Activated T-cell treated with anti-CD3 and anti-CD28 coated beads, Interleukin-2, amount 50 U/mL, for 72 hours (primary cell): Measurements from ENCODE around the gene CCNA1. TPM values are rescaled to one million over a fixed set of nuclear protein-coding genes. Genes with fewer than 3 reads are reported as not detected.
A peak's percentile ranks its signal among the peaks of the same experiment; 100 is the strongest.

Experiments
- ATAC-seq, 2 donors: fragments of 150-1000 bp; cut with Tn5 transposase; replicated peaks in 1 of 2; 2 replicates each; pipeline ENCODE4 v1.10.0; 2021; ENCODE audit warnings: moderate library complexity in 2 of 2, mild to moderate bottlenecking in 1 of 2
- DNase-seq, 2 donors: peaks; one replicate each; pipeline ENCODE4 v3.0.0; 2021 to 2022; ENCODE audit warnings: mixed read lengths in 1 of 2
- H3K27ac Mint-ChIP-seq: one replicate; pipeline ENCODE4 v1.8.0; 2022; ENCODE audit warnings: mild to moderate bottlenecking, moderate library complexity, mixed read lengths
- H3K27me3 Mint-ChIP-seq: one replicate; pipeline ENCODE4 v1.8.0; 2022; ENCODE audit warnings: low read depth, mixed read lengths
- H3K36me3 Mint-ChIP-seq, 2 donors: one replicate each; pipeline ENCODE4 v1.8.0; 2022; ENCODE audit warnings: mixed read lengths in 2 of 2, mild to moderate bottlenecking in 1 of 2; ENCODE audit not compliant: insufficient read depth in 2 of 2
- H3K4me1 Mint-ChIP-seq: one replicate; pipeline ENCODE4 v1.8.0; 2022; ENCODE audit warnings: low read depth, mixed read lengths
- H3K4me3 Mint-ChIP-seq, 2 donors: one replicate each; pipeline ENCODE4 v1.8.0; 2022; ENCODE audit warnings: mild to moderate bottlenecking in 2 of 2, mixed read lengths in 2 of 2, moderate library complexity in 2 of 2
- H3K9me3 Mint-ChIP-seq, 2 donors: one replicate each; pipeline ENCODE4 v1.8.0; 2022; ENCODE audit warnings: mixed read lengths in 2 of 2
- total RNA-seq, 2 donors: library from RNA; stranded (reverse); gene quantifications; one replicate each; pipeline ENCODE4 v1.2.3, GENCODE V29; 2022

Gene CCNA1
- total RNA-seq = 1 to 10 TPM in 1 of 2 donors, under 1 TPM in 1; 0.19 to 1.8 TPM

GRCh38 chr13:36432106-36432544, at the start of gene CCNA1:
Gene CCNA1, plus strand, starts transcription at chr13:36432495. Its CDS starts 562 bp downstream, at chr13:36433057.
- Mint-ChIP-seq H3K36me3 (no peaks in the 10 kb centered on the region), H3K4me1 (peaks cover 8% of the 10 kb centered on the region), H3K27me3 (peaks cover 71% of the 10 kb centered on the region), H3K9me3 (no peaks in the 10 kb centered on the region), H3K4me3 (peak within 1 kb of the TSS; percentile 82 to 83), H3K27ac (no peak within 1 kb of the TSS)
- DNase-seq = peak; percentile 18 to 27
- peak; percentile 74 to 75 for ATAC-seq

- no peaks in the 10 kb centered on the region for H3K36me3 Mint-ChIP-seq
These were observed 46.8 kb upstream of the CCNA1 start for GRCh38 chr13:36385489-36385888.

GRCh38 chr13:36395280-36395679, 37.0 kb upstream of the CCNA1 start:
- H3K4me3 Mint-ChIP-seq = no peak overlapping the region
- ATAC-seq (no peak), DNase-seq (no peak)
- peaks cover 29% of the 10 kb centered on the region for H3K27me3 Mint-ChIP-seq
- no peaks in the 10 kb centered on the region for H3K36me3 Mint-ChIP-seq
- H3K9me3 Mint-ChIP-seq = no peaks in the 10 kb centered on the region
- H3K27ac Mint-ChIP-seq = no peak overlapping the region
- no peaks in the 10 kb centered on the region for H3K4me1 Mint-ChIP-seq

More at GRCh38 chr13:36385489-36385888, 46.8 kb upstream of the CCNA1 start:
- H3K27ac Mint-ChIP-seq = no peak overlapping the region
- no peaks in the 10 kb centered on the region for H3K9me3 Mint-ChIP-seq
- H3K27me3 Mint-ChIP-seq = peaks cover 13% of the 10 kb centered on the region
- H3K4me1 Mint-ChIP-seq = no peaks in the 10 kb centered on the region
- ATAC-seq = no peak
- DNase-seq = no peak
- no peak overlapping the region for H3K4me3 Mint-ChIP-seq

DNA sequence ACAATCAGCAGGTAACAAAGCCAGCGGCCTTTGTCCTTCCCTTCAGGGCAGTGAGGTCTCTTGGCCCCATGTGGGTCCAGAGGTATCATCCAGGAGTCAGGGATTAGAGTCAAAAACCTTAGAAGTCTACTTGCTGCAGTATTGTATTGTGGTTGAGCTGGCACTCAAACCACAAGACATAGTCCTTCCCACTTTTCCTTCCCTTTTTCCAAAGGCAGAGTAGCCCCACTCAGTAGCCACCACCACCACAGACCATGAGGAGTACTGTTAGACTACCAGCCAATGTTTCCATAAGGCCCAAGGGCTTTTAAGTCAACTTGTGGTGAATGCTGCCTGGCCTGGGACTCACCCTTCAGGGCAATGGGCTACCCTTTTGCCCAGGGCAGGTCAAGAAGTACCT, 27.1 kb upstream of the CCNA1 start:
- Mint-ChIP-seq H3K36me3 (peaks cover 0 to 1% of the 10 kb centered on the region in 2 donors), H3K4me3 (no peak overlapping the region), H3K27me3 (peaks cover 45% of the 10 kb centered on the region), H3K27ac (no peak overlapping the region), H3K9me3 (peaks cover 0 to 1% of the 10 kb centered on the region in 2 donors), H3K4me1 (no peaks in the 10 kb centered on the region)
- ATAC-seq (no peak), DNase-seq (no peak)

DNA sequence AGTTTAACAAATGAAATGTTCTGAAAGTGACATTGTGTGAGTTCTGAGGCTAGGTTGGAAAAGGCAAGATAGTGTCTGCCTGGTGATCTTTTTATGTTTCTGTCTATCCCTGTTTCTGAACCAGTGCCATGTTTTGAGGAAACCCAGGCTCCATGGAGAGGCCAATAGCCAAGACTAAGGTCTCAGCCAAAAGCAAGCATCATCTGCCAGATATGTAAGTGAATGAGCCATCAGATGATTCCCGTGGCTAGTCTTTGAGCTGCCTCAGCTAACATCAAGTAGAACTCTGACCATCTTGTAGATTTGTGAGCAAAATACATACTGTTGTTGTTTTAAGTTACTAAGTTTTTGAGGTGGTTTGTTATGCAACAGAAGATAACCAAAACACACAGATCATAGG, 19.6 kb upstream of the CCNA1 start:
- Mint-ChIP-seq H3K4me1 (peaks cover 17% of the 10 kb centered on the region), H3K27me3 (peaks cover 56% of the 10 kb centered on the region), H3K9me3 (peaks cover 5 to 6% of the 10 kb centered on the region in 2 donors), H3K4me3 (no peak overlapping the region), H3K36me3 (peaks cover 4 to 5% of the 10 kb centered on the region in 2 donors), H3K27ac (no peak overlapping the region)
- DNase-seq = no peak
- no peak for ATAC-seq

DNA sequence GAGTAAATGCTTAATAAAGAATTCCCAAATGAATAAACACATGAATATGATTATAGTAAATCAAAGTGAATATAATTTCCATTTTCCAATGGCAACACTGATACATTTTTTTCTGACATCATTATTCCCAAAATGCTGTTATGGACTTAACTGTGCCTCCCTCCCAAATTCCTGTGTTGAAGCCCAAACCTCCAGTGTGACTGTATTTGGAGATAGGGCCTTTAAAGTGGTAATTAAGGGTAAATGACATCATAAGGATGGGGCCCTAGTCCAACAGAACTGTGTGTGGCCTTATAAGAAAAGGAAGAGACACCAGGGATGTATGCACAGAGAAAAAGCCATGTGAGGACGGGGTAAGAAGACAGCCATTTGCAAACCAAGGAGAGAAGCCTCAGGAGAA, 19.1 kb upstream of the CCNA1 start:
- Mint-ChIP-seq H3K4me1 (peaks cover 21% of the 10 kb centered on the region), H3K27me3 (peaks cover 54% of the 10 kb centered on the region), H3K27ac (no peak overlapping the region), H3K4me3 (no peak overlapping the region), H3K36me3 (peaks cover 4 to 5% of the 10 kb centered on the region in 2 donors), H3K9me3 (peaks cover 5 to 6% of the 10 kb centered on the region in 2 donors)
- DNase-seq (no peak), ATAC-seq (no peak)

DNA sequence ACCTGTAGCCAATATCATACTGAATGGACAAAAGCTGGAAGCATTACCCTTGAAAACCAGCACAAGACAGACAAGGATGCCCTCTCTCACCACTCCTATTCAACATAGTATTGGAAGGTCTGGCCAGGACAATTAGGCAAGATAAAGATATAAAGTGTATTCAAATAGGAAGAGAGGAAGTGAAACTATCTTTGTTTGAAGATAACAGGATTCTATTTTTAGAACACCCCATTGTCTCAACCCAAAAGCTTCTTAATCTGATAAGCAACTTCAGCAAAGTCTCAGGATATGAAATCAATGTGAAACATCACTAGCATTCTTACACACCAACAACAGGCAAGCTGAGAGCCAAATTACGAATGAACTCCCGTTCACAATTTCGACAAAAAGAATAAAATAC, 17.8 kb upstream of the CCNA1 start:
- Mint-ChIP-seq H3K27me3 (peaks cover 55% of the 10 kb centered on the region), H3K4me3 (peak overlapping the region in 1 of 2 donors; percentile 37), H3K27ac (no peak overlapping the region)

DNA sequence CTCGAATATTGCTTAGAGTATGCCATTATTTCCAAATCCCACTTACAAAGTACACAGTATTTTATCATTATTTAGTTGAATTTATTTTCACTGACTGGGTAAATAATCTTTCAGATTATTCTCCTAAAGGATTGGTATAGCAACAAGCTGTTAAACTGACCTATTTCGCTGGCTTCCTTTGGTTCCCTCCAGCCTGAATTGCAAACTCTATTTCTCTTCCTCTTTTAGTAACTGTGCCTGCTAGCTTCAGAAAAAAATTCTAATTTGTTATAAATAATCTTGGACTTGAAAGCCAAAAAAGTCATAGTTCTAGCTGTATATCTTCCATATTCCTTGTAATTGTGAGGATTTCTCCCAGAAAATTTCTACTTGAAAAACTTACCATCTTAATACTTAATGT, 15.0 kb upstream of the CCNA1 start:
- ATAC-seq (no peak), DNase-seq (no peak)
- peaks cover 67% of the 10 kb centered on the region for H3K27me3 Mint-ChIP-seq
- peak overlapping the region; percentile 29 to 35 for H3K4me3 Mint-ChIP-seq
- H3K4me1 Mint-ChIP-seq = peaks cover 43% of the 10 kb centered on the region
- peaks cover 5 to 6% of the 10 kb centered on the region in 2 donors for H3K9me3 Mint-ChIP-seq
- H3K27ac Mint-ChIP-seq = no peak overlapping the region
- H3K36me3 Mint-ChIP-seq = peaks cover 4 to 5% of the 10 kb centered on the region in 2 donors

More for the DNA sequence above, 17.8 kb upstream of the CCNA1 start:
- Mint-ChIP-seq H3K9me3 (peaks cover 5 to 6% of the 10 kb centered on the region in 2 donors), H3K4me1 (peaks cover 25% of the 10 kb centered on the region), H3K36me3 (peaks cover 4 to 5% of the 10 kb centered on the region in 2 donors)
- no peak for DNase-seq
- no peak for ATAC-seq

DNA sequence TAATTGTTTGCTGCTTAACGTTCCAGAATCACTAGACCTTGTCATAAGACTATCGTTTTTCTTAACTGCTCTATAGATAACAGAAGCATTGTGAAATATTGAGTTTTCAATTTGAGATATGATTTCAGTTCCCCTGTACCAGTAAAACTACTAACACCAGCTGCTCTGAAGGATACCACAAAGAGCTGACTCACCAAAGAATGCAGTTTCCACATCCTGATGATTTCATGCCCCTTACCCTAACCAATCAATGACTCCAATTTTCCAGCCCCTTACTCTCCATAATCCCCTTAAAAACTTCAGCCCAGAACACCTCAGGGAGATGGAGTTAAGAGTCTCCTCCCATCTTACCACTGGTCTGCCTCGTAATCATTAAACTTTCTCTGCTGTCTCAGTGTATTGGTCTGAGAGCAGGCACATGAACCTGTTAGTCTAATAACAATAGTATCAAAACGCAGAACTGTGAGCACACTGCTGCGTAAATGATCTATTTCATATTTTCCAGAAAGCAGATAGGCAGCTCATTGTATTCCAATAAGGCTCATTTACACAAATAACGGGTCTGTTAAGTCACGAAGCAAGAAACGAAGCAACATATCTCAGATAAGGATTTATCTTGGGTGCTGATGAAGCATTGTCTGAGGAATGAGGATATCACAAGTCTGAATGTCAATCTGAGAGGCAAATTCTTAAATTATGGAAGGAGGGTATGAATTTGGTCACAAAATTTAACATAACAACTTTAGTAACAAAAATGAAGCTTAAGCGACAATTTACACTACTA, 14.1 kb upstream of the CCNA1 start:
- peaks cover 68% of the 10 kb centered on the region for H3K27me3 Mint-ChIP-seq
- H3K9me3 Mint-ChIP-seq = peaks cover 5 to 6% of the 10 kb centered on the region in 2 donors
- peaks cover 43% of the 10 kb centered on the region for H3K4me1 Mint-ChIP-seq
- ATAC-seq (peak; percentile 80 to 85), DNase-seq (peak; percentile 16 to 22)
- peak overlapping the region; percentile 29 to 35 for H3K4me3 Mint-ChIP-seq
- H3K36me3 Mint-ChIP-seq = peaks cover 4 to 5% of the 10 kb centered on the region in 2 donors
- H3K27ac Mint-ChIP-seq = peak overlapping the region; percentile 44

GRCh38 chr13:36420437-36420891, 11.8 kb upstream of the CCNA1 start:
- peaks cover 8 to 11% of the 10 kb centered on the region in 2 donors for H3K9me3 Mint-ChIP-seq
- peaks cover 0 to 3% of the 10 kb centered on the region in 2 donors for H3K36me3 Mint-ChIP-seq
- peaks cover 31% of the 10 kb centered on the region for H3K4me1 Mint-ChIP-seq
- ATAC-seq (peak; percentile 59 to 63), DNase-seq (peak; percentile 73 to 79)
- peaks cover 67% of the 10 kb centered on the region for H3K27me3 Mint-ChIP-seq
- peak overlapping the region; percentile 54 to 80 for H3K4me3 Mint-ChIP-seq
- H3K27ac Mint-ChIP-seq = peak overlapping the region; percentile 68

GRCh38 chr13:36421447-36421846, 10.8 kb upstream of the CCNA1 start:
- H3K4me1 Mint-ChIP-seq = peaks cover 31% of the 10 kb centered on the region
- peak overlapping the region in 1 of 2 donors; percentile 37 for H3K4me3 Mint-ChIP-seq
- no peak overlapping the region for H3K27ac Mint-ChIP-seq
- H3K27me3 Mint-ChIP-seq = peaks cover 67% of the 10 kb centered on the region
- H3K36me3 Mint-ChIP-seq = no peaks in the 10 kb centered on the region
- peak; percentile 68 to 78 for ATAC-seq
- DNase-seq = peak in 1 of 2 donors; percentile 12
- H3K9me3 Mint-ChIP-seq = peaks cover 3 to 8% of the 10 kb centered on the region in 2 donors

GRCh38 chr13:36428086-36428485, 4.2 kb upstream of the CCNA1 start:
- H3K36me3 Mint-ChIP-seq = no peaks in the 10 kb centered on the region
- DNase-seq = no peak
- no peak overlapping the region for H3K27ac Mint-ChIP-seq
- peaks cover 75% of the 10 kb centered on the region for H3K27me3 Mint-ChIP-seq
- H3K4me3 Mint-ChIP-seq = no peak overlapping the region
- H3K4me1 Mint-ChIP-seq = peaks cover 6% of the 10 kb centered on the region
- ATAC-seq = no peak
- H3K9me3 Mint-ChIP-seq = peaks cover 3 to 10% of the 10 kb centered on the region in 2 donors
